Stimulated activated CD4-positive, alpha-beta T cell treated with anti-CD3 and anti-CD28 coated beads, TNF-alpha, amount 100 ng/mL, for 48 hours (primary cell): ENCODE measurements around the gene FXYD4.
A peak's percentile ranks its signal among the peaks of the same experiment; 100 is the strongest.
"Not testable (repeated sequence)": the region's sequence is repeated elsewhere in the genome, so short reads cannot be mapped to it uniquely, and the experiment has no call there.

Experiments used
- DNase-seq, 3 donors: peaks; one replicate each; pipeline ENCODE4 v3.0.0-alpha.2; 2020; ENCODE audit warnings: low read depth in 3 of 3

Gene FXYD4

DNA sequence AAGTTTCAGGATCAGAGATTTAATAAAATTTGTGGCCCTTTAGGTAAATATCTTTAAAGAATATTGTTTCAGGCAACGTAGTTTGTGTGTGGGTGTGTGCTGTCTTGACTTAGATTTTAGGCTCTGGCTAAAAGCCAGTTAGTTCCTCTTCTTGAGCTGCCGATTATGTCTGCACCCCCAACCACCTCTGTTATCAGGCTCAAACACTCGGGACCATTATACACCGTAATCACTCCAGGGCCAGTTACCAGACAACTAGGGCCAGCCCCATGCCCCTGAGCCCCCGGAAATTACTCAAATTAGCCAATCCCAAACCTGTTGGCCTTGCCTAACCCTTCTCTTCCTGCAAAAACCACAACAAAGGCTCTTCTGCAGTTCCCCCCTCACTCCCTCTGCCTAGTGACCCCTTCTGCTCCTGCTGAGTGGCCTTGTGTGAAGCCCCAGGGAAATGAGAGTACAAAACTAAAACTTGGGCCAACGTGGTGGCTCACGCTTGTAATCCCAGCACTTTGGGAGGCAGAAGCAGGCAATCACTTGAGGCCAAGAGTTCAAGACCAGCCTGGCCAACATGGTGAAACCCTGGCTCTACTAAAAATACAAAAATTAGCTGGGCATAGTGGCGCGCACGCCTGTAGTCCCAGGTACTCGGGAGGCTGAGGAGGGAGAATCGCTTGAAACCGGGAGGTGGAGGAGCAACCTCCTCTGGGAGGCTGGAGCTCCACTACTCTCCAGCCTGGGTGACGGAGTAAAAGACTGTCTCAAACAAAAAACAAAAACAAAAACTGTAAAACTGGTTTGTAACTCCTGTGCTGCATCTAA, 46.7 kb downstream of the FXYD4 start:
- DNase-seq = peak in 1 of 3 donors; percentile 17

DNA sequence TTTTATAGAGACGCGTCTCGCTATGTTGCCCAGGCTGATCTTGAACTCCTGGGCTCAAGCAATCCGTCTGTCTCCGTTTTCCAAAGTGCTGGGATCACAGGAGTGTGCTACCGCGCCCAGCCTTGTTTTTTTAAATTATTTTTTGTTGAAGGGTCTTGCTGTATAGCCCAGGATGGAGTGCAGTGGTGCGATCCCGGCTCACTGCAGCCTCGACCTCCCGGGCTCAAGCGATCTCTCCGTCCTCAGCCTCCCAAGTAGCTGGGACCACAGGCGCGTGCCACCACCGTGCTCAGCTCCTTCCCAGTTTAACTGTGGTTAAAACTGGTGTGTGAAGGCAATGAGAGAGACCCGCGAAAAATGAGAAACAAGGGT, 48.5 kb downstream of the FXYD4 start:
- no peak for DNase-seq

DNA sequence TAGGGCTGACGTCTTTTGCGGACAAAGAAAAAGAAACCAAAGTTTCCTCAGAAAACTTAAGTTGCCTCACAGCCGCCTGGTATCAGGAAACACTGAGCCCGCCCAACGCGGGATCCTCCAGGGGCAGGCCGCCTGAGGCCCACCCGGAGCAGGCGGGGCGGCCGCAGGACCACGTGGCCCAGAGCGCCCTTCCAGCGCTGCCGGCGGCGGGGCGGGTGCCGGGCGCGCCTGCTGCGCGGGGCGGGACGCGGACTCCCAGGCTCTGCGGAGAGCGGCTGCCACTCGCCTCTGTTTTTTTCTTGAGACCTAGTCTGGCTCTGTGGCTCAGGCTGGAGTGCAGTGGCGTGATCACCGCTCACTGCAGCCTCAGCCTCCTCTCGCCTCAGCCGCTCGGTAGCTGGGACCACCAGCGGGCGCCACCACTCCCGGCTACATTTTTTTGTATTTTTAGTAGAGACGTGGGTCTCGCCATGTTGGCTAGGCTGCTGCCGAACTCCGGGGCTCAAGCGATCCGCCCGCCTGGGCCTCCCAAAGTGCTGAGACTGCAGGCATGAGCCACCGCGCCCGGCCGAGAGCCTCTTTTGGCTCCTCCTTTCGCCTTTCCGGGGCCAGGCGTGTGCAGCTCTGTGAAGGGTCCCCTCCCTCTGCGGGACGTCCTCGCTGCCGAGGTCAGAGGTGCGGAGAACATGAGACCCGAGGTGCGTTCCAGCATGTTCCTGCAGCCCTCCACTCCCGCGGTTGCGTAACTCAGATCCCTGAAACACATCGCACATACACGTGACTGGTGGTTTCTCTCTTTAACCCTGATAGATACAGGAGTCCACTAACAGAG, 49.1 kb downstream of the FXYD4 start:
- DNase-seq = peak; percentile 70 to 81 (median 72)

DNA sequence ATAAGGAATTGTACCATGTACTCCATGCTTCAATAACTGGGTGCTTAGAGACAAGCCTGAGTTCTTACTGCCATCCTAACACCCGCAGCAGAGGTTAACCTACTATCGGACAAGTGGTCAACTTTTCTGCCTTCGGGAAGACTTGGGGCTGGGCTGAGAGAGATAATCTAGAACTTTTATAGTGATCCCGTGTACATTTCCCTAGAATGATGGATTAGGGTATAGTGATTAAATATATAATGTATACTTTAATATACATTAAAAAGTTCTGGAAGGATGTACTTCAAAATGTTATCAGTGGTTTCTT, 49.7 kb downstream of the FXYD4 start:
- no peak for DNase-seq

DNA sequence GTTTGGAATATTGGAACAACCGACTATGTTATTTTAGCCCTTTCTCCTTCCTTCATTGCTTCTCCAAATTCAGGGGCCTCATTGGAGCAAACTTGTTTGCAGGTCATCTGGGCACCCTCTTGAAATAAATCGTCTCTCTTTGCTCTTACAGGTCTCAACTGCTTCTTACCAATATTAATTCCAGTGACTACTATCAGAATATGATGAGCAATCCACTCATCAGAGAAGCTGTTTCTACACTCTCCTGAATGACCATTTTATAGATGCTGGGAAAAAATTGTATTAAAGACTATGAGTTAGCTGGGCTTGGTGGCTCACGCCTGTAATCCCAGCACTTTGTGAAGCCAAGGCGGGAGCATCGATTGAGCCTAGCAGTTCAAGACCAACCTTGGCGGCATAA, 50.1 kb downstream of the FXYD4 start:
- no peak for DNase-seq

GRCh38 chr10:43421944-43422343, 50.5 kb downstream of the FXYD4 start:
- not testable (repeated sequence) for DNase-seq

DNA sequence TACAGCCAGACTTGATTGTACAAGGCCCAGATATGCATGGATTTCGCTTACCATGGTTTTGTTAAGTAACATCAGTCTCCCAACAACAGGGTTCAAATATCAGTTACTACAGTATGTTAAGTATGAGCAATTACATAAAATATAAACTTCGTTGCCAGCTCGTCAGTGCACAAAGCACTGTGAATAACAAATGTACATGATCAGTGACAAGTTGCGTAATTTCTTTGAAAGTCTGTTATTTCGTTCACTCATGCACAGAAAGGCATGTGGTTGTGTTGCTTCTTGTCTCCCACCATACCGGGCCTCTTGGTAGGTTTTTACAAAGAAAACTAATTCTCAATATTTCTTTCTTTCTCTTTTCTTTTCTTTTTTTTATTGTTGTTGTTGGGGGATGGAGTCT, 53.0 kb downstream of the FXYD4 start:
- no peak for DNase-seq
